ENCODE measurements around the gene CHST7.

CHST7 gene

DNA sequence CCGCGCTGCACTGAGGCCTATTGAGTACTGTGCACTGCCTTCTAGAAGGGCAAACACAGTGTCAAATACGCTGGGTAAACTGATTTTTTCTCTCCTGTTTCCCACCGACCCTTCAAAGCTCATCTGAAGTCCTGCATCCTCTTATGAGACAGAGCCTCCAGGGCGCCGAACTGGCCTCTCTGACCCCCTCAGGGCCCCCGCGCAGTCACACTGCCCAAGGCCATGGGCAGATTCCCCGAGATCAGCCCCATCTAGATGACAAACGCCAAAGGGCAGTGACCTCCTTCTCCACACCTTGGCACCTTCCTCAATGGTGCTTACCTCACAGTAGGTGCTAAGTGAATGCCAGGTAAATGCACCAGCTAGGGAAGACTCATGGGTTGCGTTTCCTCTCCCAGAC lies 34.4 kb downstream of the CHST7 start:
- no peak for DNase-seq (ENCODE audit: low read depth)

GRCh38 chrX:46610070-46610658 lies 36.6 kb downstream of the CHST7 start:
- DNase-seq (ENCODE audit: low read depth): no peak

- no peak for DNase-seq (ENCODE audit: low read depth)
These were observed 38.2 kb downstream of the CHST7 start for GRCh38 chrX:46611658-46612362.

DNA sequence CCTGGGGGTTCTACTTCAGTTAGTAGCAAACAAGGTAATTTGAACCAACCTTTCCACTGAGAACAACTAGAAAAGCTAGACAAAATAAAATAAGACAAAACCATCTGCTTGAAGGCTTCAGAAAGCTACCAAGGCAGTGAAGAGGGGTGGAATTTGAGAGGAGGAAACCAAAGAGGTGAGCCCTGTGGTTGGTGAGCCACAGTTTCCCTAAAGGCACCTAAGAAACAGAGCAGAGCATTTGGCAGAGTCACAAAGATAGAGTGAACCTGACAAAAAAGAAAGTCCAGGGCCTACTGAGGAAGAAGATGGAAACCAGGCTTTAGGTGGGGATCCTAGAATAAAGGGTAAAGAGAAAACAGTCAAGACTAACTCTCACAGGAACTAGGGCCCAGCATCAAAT lies 44.3 kb downstream of the CHST7 start:
- DNase-seq (ENCODE audit: low read depth): no peak

DNA sequence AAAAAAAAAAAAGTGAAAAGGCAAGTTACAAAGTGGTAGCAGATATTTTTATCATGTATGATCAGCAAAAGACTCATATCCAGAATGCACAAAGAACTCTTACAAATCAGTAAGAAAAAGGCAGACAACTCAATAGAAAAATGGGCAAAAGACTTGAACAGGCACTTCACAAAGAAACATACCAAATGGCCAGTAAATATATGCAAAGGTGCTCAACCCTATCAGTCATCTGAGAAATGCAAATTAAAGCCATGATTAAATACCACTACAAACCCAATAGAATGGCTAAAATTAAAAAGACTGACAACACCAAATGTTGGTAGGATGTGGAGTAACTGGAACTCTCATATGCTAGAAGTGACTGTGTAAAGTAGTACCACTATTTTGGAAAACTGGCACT lies 45.4 kb downstream of the CHST7 start:
- DNase-seq (ENCODE audit: low read depth): no peak

DNA sequence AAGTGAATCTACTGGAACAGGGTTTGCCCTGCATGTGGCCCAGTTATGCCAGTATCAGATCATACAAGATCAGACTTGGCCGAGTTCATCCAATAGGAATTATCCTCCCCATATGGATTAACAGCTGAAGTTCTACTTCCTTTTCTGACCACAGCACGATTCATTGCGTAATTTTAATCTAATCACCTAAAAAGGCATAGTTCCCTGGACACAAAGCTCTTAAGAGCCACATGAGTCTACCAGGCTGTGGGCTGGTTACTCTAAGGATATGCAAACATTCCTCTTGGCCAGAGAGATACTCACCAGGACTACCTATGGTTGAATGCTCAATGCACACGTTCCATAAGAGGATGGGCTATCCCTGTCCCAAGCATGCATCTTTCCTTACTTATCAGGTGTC lies 46.9 kb downstream of the CHST7 start:
- no peak for DNase-seq (ENCODE audit: low read depth)

GRCh38 chrX:46621572-46621971 lies 48.0 kb downstream of the CHST7 start:
- DNase-seq (ENCODE audit: low read depth): no peak

- DNase-seq (ENCODE audit: low read depth): no peak
These were observed 50.7 kb downstream of the CHST7 start for GRCh38 chrX:46624090-46624786.

- no peak for DNase-seq (ENCODE audit: low read depth)
These were observed 53.0 kb downstream of the CHST7 start for GRCh38 chrX:46626566-46626965.

DNA sequence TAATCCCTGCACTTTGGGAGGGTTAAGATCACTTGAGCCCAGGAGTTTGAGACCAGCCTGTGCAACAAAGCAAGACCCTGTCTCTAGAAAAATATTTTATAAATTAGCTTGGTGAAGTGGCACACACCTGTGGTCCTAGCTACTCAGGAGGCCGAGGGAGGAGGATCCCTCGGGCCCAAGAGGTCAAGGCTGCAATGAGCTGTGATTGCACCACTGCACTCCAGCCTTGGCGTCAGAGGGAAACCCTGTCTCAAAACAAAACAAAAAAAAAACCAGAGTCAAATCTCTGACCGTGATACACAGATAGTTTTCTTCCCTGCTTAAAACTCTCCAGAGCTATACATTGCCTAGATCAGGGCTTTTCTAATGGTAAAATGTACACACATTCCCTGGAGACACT lies 53.5 kb downstream of the CHST7 start:
- DNase-seq (ENCODE audit: low read depth): no peak

DNA sequence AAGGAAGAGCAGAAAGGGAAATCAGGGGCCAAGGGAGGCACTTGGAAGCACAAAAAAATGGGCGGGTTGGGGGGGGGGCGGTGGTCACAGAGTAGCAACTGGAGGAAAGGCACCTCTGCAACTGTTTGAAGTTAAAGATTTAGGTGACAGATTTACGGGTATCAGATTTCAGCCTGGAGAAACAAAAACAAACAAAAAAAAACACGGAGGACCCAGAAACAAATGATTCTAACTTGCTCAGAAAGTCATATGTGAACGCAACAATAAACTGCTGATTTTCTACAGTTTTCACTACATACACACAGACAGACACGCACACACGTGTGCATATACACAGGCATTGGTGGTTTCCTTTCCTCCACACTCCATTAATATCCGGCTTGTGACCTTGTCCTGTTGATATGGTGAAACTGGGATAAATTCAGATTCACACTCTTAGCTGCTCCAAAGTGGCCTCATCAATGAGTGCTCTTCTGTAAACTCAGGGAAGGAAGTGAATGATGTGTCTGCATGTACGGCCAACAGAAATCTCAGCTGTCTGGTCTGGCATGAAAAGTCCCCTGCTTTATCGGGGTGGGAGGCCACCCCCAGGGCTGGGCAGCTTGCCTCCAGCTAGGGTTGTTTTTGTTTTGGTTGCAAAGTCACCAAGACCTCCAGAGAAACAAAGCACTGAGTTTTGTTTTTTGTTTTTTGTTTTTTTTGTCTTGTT lies 54.3 kb downstream of the CHST7 start:
- no peak for DNase-seq (ENCODE audit: low read depth)

DNA sequence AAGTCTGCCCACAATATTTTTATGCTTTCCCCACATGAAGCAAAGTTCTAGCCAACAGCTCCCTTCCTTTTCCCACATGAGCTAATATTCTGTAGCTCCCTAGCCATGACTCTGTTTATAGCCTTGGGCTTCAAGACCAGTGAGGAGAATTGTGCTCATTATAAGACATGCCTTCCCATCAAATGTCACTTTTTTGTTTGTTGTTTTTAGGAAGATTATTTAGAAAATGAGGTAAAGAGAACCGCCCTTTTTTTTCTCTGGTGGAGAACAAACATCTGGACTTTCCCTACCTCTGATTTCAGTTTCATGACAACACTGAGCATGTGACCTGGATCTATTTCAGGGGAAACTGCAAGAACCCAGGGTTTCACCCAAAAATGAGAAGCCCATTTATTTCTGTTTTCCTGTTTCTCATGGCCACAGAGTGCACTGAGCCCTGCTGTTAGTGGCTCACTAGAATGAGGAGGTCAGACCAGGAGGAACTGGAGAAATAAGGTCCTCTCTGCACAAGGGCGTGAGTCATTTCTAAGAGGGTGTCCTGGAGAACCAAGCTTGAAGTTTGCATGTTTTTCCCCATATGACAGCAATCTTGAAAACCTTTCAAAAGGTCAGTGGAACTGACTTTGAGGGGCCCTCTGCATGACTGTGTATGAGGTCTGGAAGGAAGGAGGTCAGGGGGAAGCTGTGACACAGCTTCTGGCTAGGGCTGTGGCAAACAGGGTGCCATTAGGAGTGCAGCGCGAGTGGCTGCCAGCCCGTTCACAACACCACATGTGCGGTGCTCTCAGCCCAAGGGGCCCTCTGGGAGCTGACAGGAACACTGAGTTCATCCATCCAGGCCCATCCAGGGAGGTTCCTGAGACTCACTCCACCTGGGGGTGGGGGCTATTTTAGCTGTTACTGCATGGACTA lies 55.2 kb downstream of the CHST7 start:
- no peak for DNase-seq (ENCODE audit: low read depth)

DNA sequence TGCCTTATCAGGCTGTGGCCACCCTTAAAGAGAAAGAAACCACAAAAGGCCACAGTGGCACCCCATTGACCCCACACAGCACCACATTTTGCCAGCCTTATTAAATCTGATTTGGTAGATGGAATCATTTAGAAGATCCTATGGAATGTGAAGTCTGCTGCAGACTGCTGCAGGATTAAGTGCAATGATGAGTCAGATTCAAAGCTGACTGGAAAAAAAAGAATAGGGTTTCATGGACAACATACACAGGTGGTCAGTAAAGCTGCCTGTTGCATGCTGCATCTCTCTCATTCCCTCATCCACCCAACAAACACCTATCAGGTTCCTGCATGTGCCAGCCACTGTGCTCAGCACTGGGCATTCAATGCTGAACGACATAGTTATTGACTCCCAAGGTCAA lies 56.6 kb downstream of the CHST7 start:
- no peak for DNase-seq (ENCODE audit: low read depth)

DNA sequence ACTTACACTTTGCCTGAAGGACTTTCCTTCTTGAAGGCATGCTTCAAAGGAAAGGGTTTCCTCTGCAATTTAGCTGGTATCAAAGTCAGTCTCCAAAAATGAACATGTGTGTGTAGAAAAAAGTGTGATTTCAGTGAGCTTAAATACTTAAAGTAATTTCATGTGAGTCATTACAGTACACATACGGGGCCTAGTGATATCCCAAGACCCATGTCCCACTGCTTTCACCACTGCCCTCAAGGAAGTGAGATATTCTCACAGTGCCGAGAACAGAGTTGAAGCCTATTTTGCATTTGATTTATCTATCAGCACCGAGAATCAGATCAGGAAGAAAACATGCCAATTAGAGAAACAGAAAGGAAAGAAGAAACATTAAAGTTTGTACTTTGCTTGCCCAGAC lies 61.0 kb downstream of the CHST7 start:
- no peak for DNase-seq (ENCODE audit: low read depth)

- DNase-seq (ENCODE audit: low read depth): no peak
These were observed 61.6 kb downstream of the CHST7 start for GRCh38 chrX:46635186-46635585.

GRCh38 chrX:46636223-46636622 lies 62.7 kb downstream of the CHST7 start:
- no peak for DNase-seq (ENCODE audit: low read depth)

- DNase-seq (ENCODE audit: low read depth): no peak
These were observed 64.4 kb downstream of the CHST7 start for GRCh38 chrX:46637938-46638337.

- no peak for DNase-seq (ENCODE audit: low read depth)
These were observed 68.6 kb downstream of the CHST7 start for GRCh38 chrX:46642145-46642544.

- DNase-seq (ENCODE audit: low read depth): no peak
These were observed 70.1 kb downstream of the CHST7 start for GRCh38 chrX:46643636-46644035.

GRCh38 chrX:46645614-46646013 lies 72.0 kb downstream of the CHST7 start:
- DNase-seq (ENCODE audit: low read depth): no peak

DNA sequence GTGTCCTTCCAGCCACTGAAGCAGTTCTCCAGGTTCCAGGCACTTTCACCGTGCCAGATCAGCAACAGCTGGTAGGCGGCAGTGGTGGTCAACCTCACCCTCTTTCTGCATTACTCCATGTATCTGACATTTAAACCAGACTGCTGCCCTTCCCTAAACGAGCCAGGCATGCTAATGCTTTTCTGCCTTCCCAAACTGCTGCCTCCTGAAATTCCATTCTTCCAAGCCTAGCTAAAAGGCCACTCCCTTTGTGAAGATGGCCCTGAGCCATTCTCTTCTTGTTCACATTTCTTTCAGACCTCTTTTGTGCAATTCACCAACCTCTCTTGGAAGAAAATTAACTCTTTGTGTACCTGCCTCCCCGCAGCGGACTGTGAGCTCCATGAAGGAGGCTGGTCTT lies 73.7 kb downstream of the CHST7 start:
- DNase-seq (ENCODE audit: low read depth): no peak

All from fibroblast of the conjunctiva (primary cell).